ENCODE data around the gene GPR162.
A peak's percentile ranks its signal among the peaks of the same experiment; 100 is the strongest.

GPR162 gene

DNA sequence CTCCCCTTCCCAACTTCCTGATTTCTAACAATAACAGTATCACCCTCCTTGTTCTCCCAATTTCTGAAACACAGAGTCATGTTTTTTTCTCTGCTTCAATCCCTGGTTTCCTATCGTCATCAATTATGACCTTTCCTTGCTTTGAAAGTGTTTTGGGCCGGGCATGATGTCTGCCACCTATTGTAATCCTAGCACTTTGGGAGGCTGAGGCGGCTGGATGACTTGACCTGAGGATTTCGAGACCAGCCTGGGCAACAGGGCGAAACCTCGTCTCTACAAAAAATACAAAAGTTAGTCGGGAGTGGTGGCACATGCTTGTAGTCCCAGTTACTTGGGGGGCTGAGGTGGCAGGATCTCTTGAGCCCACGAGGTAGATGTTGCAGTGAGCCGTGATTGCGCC is 12.6 kb upstream of the GPR162 start:
- TF ChIP-seq ZFP30 (CRISPR knock-in tag; IDR thresholded peaks at IDR 0.05) (no peak), ESRRG (CRISPR knock-in tag; IDR thresholded peaks at IDR 0.05) (no peak), CSDC2 (CRISPR knock-in tag; IDR thresholded peaks at IDR 0.05) (no peak), ARNTL (CRISPR knock-in tag; IDR thresholded peaks at IDR 0.05; ENCODE audit: borderline replicate concordance, low read depth) (no peak), ZNF565 (CRISPR knock-in tag; conservative IDR thresholded peaks at IDR 0.05; ENCODE audit: low read depth) (no peak), ZNF70 (CRISPR knock-in tag; IDR thresholded peaks at IDR 0.05) (no peak), CSRNP3 (CRISPR knock-in tag; IDR thresholded peaks at IDR 0.05) (no peak), BACH2 (CRISPR knock-in tag; IDR thresholded peaks at IDR 0.05; ENCODE audit: borderline replicate concordance) (no peak), OSR1 (CRISPR knock-in tag; IDR thresholded peaks at IDR 0.05) (no peak), RARB (CRISPR knock-in tag; IDR thresholded peaks at IDR 0.05) (no peak), ZNF8 (CRISPR knock-in tag; IDR thresholded peaks at IDR 0.05) (no peak), ZFP3 (CRISPR knock-in tag; IDR thresholded peaks at IDR 0.05) (no peak), PPARA (CRISPR knock-in tag; IDR thresholded peaks at IDR 0.05; ENCODE audit: borderline replicate concordance) (no peak)
- TF ChIP-seq, protein P1, sequence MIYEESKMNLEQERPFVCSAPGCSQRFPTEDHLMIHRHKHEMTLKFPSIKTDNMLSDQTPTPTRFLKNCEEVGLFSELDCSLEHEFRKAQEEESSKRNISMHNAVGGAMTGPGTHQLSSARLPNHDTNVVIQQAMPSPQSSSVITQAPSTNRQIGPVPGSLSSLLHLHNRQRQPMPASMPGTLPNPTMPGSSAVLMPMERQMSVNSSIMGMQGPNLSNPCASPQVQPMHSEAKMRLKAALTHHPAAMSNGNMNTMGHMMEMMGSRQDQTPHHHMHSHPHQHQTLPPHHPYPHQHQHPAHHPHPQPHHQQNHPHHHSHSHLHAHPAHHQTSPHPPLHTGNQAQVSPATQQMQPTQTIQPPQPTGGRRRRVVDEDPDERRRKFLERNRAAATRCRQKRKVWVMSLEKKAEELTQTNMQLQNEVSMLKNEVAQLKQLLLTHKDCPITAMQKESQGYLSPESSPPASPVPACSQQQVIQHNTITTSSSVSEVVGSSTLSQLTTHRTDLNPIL (CRISPR knock-in tag; IDR thresholded peaks at IDR 0.05; ENCODE audit: low read depth): no peak
- TF ChIP-seq, protein P2, sequence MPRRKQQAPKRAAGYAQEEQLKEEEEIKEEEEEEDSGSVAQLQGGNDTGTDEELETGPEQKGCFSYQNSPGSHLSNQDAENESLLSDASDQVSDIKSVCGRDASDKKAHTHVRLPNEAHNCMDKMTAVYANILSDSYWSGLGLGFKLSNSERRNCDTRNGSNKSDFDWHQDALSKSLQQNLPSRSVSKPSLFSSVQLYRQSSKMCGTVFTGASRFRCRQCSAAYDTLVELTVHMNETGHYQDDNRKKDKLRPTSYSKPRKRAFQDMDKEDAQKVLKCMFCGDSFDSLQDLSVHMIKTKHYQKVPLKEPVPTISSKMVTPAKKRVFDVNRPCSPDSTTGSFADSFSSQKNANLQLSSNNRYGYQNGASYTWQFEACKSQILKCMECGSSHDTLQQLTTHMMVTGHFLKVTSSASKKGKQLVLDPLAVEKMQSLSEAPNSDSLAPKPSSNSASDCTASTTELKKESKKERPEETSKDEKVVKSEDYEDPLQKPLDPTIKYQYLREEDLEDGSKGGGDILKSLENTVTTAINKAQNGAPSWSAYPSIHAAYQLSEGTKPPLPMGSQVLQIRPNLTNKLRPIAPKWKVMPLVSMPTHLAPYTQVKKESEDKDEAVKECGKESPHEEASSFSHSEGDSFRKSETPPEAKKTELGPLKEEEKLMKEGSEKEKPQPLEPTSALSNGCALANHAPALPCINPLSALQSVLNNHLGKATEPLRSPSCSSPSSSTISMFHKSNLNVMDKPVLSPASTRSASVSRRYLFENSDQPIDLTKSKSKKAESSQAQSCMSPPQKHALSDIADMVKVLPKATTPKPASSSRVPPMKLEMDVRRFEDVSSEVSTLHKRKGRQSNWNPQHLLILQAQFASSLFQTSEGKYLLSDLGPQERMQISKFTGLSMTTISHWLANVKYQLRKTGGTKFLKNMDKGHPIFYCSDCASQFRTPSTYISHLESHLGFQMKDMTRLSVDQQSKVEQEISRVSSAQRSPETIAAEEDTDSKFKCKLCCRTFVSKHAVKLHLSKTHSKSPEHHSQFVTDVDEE (CRISPR knock-in tag; IDR thresholded peaks at IDR 0.05): no peak
- no peak for ATAC-seq

DNA sequence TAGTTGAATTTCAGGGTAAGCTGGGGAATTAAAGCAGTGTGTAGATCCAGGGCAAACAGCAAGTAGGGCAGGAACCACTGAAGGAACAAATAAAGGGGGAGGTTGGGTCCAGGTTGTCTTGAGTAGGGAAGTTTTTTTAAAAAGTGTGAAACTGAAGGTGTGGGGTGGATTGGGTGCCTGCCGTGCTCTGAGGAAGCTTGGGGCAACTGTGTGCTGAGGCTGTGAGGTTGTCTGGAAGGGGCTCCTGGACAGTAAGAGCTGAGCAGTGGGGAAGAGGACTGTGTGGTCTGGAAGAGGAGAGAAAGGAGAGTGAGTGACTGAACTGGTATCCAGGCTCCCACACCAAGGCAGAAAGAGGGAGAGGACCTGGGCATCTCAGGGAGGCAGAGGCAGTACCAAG is 10.9 kb upstream of the GPR162 start:
- peak; percentile 31; the same call in 2 of the 3 replicates for ATAC-seq
- TF ChIP-seq CSRNP3 (CRISPR knock-in tag; IDR thresholded peaks at IDR 0.05): no peak
- no peak for TF ChIP-seq ZNF565 (CRISPR knock-in tag; conservative IDR thresholded peaks at IDR 0.05; ENCODE audit: low read depth)
- TF ChIP-seq ISL1 (CRISPR knock-in tag; IDR thresholded peaks at IDR 0.05): no peak
- TF ChIP-seq, protein P2 (CRISPR knock-in tag; IDR thresholded peaks at IDR 0.05): no peak
- no peak for TF ChIP-seq ZFP30 (CRISPR knock-in tag; IDR thresholded peaks at IDR 0.05)
- no peak for TF ChIP-seq TCF4 (CRISPR knock-in tag; IDR thresholded peaks at IDR 0.05; ENCODE audit: borderline replicate concordance)
- TF ChIP-seq RARB (CRISPR knock-in tag; IDR thresholded peaks at IDR 0.05): no peak

DNA sequence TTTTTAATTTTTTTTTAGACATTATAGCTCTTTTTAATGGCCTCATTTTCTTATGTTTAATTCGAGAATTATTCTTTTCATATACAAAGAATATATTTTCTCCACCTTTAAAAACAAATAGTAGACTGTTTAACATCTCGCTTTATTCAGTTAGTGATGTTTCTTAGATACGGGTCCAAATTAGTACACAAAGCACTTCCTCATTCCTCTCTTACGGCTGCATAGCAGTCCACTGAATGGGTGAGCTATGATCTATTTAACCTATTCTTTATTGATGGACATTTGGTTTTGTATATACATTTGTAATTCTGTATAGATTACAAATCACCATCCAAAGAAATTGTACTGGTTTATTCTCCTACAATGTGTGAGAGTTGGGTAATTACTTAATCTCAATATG is 8.3 kb upstream of the GPR162 start:
- TF ChIP-seq RARB (CRISPR knock-in tag; IDR thresholded peaks at IDR 0.05) (no peak), ZFP30 (CRISPR knock-in tag; IDR thresholded peaks at IDR 0.05) (no peak), ZC3H10 (CRISPR knock-in tag; IDR thresholded peaks at IDR 0.05) (no peak), ZNF70 (CRISPR knock-in tag; IDR thresholded peaks at IDR 0.05) (no peak)
- no peak for ATAC-seq

- ATAC-seq: no peak
- TF ChIP-seq, protein P2 (CRISPR knock-in tag; IDR thresholded peaks at IDR 0.05): 0 out of 2 replicates have a peak, but pooled peaks have one; percentile 17
- TF ChIP-seq, protein P1 (CRISPR knock-in tag; IDR thresholded peaks at IDR 0.05; ENCODE audit: low read depth): no peak
These were observed 5.0 kb upstream of the GPR162 start for GRCh38 chr12:6816598-6816997.
